Measurements from ENCODE around the gene KDM1B.

KDM1B gene

DNA sequence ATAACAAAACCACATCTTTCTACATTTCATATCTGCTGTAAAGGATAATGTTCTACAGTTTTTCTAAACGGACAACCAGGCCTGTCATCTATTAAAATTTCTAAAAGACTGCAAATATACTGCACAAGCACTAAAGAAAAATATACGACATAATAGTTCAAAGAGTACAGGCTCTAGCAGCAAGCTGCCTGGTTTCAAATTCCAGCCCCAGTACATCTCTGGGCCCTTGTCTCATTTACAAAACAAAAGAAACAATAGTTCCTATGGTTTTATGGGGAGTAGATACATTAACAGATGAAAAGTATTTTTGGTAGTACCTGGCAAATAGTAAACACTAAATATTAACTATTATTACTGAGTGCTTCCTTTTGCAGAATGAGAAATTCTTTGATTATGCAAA, 85.0 kb downstream of the KDM1B start:
- DNase-seq: no peak

DNA sequence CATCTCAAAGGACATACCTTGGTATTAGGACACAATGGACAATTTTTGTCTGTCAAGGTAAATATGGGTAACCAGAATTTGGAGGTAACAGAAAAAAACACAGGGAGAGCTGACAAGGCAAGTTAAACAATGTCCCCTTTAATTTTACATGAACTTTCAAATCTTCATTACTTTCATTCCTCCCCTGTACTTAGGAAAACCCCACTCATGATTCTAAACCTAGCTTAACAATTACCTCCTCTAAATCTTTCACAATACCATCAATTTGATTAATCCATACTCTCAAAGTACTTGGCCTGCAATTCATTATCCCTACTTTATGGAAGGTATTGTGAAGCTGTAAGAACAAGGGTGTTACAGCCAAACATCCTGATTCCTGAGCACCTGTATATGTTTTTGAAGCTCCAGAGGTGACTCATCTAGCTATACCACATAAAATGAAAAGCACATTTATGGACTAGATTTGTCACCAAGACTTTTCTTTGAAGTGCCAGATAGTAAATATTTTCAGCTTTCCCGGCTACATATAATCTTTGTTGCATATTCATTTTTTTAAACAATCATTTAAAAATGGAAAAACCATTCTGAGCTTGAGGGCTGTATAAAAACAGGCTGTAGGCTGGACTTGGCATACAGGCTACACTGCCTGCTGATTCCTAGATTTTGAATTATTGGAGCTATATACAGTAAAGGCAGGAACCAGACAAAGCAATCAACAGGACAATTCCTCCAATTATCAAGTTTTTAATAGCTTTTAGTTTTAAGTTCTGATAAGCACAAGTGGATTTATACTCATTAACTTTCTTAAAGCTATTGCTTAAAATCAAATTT, 86.2 kb downstream of the KDM1B start:
- DNase-seq: no peak

DNA sequence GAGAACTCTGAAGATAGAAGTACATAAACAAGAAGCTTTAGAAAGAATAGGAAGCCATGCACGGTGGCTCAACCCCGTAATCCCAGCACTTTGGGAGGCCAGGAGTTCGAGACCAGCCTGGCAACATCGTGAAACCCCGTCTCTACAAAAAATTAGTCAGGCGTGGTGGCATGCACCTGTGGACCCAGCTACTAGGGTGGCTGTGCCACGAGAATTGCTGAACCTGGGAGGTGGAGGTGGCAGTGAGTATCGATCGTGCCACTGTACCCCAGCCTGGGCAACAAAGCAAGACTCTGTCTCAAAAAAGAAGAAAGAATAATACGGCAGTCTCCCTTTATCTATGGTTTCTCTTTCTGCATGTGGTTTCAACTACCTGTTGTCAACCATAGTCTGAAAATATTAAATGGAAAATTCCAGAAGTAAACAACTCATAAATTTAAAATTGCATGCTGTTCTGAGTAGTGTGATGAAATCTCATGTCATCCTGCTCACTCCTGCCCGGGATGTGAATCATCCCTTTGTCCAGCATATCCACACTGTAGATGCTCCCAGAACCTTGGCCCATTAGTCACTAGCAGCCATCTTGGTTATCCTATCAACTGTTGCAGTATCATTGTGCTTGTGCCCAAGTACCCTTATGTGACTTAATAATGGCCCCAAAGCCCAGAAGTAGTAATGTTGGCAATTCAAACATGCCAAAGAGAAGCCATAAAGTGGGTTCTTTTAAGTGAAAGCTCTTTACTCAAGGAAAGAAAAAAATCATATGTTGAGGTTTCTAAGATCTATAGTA, 87.0 kb downstream of the KDM1B start:
- DNase-seq: no peak

DNA sequence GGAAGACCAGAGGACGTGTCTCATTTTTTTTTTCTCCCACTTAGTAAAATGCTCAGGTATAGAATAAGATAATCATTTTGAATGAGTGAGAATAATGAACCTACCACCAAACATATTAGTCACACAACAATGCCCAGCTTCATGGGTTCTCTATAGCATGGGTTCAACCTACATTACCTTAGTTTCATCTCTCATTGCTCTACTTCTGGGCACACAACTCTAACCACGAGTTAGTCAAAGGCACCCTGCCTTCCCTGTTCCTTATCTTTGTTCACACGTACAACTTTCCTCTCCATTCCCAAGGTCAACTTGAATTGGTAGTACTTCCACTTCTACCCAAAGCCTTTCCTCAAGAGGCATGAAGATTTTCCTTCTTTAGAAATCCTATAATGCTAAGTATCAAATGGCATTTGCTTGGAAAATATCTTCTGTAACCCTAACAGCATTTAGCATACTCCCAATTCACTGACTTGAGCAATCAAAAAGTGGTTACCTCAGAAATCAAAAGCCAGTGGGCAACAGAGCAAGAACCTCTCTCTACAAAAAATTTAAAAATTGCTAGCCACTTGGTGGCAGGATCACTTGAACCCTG, 88.2 kb downstream of the KDM1B start:
- DNase-seq: no peak

DNA sequence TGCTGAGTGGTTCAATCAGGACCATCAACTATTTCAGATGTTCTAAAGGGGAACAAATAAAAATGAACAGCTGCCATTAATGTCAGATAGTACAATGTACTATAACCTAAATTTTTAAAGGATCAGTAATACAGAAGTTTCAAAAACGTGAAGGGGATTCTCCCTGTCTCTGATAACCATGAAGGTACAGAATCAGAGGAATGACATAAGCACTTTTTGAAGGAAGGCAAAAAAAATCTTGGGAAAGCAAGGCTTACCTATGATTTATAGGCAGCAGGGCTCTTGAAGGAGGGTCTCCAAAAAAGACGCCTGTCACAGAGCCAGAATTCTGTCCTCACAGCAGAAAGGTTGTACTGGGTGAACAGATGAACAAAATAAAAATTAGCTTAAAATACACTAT, 89.0 kb downstream of the KDM1B start:
- no peak for DNase-seq

DNA sequence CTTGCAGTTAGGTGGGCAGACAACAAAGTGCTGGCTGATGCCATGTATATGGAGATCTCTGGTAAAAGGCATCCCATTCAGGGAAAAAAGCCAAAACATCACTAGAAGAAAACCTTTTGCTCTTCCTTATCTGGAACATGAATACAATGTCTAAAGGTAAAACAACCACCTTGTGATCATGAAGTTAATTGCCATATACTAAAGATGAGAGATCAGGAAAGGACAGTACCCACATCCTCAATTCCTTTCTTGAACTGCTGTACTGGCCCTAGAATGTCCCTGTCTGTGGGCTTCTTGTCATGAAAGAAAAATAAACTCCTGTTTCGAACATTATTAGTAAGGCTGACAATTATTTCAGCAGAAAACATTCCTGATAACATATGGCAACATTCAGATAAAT, 89.9 kb downstream of the KDM1B start:
- no peak for DNase-seq

DNA sequence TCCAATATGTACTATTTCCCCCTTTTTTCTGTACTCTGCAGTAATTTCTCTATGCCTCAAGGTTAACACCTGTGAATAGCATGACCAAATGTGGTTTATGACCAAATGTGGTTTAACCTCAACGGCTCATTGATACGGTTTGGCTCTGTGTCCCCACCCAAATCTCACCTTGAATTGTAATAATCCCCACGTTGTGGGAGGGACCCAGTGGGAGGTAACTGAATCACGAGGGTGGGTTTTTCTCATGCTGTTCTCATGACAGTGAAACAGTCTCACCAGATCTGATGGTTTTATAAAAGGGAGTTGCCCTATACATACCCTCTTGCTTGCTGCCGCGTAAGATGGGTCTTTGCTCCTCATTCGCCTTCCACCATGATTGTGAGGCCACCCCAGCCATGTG, 90.4 kb downstream of the KDM1B start:
- DNase-seq: no peak

DNA sequence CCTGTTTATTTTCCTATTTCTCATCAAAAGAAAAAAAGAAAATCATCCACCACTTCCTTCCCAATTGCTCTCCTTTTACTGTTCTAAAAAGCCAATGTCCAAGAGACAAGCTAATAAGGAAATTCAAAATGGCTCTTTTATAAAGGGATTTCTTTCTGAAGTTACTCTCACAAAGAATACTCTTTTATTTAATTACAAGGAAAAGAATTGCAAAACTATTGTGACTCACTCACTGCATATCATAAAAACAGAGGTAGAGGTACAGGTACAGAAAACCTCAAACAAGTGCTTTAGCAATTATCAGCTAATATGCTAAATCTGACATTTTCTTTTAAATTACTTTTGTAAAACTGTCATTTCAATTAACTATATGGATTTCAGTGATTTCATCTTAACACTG, 91.0 kb downstream of the KDM1B start:
- DNase-seq: no peak

DNA sequence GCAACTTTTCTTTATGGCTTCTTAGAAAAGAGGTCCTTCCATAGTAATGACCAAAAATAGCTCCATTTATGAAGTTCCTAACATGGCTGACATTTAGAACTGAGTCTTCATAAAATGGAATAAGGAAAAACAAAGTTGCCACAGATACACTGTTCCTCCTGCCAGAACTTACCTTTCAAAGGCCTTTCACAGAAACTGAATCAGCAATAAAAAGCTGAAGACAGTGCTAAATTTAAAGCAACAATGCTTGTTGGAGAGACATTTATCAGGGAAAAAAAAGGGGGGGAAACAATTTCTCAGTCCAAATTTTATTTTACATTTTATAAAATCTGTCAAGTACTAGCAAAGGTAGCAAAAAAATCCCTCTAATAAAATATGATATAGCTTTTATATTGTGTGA, 91.8 kb downstream of the KDM1B start:
- no peak for DNase-seq

DNA sequence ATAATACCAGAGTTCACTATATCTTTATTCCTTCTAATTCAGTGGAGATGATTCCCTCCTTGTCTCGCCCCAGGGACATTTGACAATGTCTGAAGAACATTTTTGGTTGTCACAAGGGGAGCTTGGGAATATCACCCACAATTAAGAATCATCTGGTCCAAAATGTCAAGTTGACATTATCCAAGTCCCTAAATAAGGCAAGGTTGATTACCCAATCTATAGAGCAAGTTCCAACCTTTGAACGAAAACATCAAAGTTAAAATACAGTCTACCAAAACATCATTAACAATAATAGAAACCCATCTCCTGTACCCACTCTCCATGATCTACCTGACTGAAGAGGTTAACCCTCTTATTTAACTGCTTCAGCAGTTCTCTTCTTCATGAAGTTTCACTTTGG, 93.5 kb downstream of the KDM1B start:
- DNase-seq: no peak

DNA sequence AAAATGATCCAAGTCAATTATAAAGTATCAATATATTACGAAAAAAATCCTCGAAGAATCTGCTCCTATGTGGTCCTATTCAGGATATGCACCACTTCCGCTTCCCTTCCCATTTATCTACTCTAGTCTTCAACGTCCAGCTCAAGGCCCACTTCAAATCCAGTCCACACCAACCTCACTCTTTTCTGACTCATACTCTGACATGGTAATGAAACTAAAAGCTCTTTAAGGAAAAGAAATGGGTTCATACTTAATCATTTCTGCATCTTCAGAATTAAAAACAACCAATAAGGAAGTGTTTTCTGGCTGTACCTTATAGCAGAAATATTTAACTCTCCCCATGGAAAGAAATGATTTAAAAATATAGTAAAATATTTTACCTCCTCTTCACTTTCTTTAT, 94.0 kb downstream of the KDM1B start:
- DNase-seq: no peak

GRCh38 chr6:18253635-18254034, 98.4 kb downstream of the KDM1B start:
- DNase-seq: no peak

- DNase-seq: no peak
Observed at GRCh38 chr6:18254793-18255192, 99.6 kb downstream of the KDM1B start.

GRCh38 chr6:18259675-18260447, 104.6 kb downstream of the KDM1B start:
- DNase-seq: no peak

GRCh38 chr6:18260448-18261106, 105.4 kb downstream of the KDM1B start:
- peak; percentile 76 for DNase-seq

GRCh38 chr6:18261877-18262276, 106.7 kb downstream of the KDM1B start:
- DNase-seq: no peak

DNA sequence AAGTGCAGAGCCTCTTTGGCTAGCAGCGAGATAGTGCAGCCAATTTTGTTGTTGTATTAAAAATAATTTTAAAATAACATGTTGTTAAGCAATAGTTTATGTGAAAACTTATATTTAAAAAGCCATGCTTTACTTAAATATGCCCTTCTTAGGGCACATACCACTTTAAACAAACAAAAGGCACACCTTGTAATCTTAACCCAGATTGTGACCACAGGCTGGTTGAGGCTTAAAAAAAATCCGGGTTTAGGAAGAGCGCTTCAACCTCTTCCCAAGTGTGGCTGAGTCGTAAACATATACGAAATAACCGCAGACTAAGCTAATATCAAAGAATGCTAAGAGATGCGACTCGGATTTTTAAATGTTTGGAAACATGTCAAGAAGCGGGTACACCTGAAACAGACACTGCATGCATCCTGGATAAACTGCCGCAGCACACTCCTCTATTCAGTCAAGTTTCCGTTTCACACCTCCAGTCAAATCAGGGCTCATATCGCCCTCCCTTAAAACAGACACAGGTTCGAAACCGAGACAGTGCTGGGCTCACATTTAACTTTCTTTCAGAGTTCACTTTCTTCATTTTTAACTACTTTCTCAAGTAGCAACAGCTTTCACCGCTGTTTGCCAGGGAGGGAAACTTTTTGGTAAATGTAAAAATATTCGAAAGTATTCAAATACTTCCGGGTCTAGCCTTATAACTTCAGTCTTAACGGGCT, 107.6 kb downstream of the KDM1B start:
- DNase-seq: no peak

- DNase-seq: peak; percentile 76
Observed at GRCh38 chr6:18263418-18264218, 108.4 kb downstream of the KDM1B start.

DNA sequence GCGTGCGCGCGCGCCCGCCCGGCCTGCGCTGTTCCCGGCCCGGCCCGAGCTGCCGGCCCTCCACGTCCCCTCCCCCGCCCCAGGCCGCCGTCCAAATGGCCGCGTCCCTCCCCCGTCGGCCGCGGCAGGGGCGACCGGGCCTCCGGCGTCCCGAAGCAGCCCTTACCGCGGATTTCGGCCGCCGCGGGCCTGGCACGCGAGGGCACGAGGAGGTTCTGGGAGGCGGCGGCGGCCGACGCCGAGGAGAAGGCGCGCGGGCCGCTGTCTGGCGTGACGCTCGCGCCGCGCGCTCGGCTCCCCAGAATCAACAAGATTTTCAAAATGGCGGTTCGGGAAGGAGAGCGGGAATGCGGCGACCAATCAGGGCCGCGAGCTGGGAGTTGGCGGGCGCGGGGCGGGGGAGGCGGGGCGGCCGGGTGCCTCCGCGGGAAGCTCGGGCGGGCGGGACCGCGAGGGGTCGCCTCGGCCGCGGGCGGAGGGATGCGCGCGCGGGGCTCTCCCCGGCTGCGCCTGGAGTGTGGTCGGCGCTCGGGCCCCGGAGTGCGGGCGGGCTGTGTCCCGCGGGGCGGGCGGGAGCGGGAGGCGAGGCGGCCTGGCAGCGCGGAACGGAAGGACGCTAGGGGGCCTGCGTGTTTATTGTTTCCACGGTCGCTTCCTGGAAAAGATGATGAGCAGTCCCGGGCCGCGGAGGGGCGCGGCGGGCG, 109.1 kb downstream of the KDM1B start, which contains the start of gene DEK:
Gene DEK (minus strand): TSS at position 312 of the 704 bp plus-strand sequence. CDS start 543 bp downstream, outside the sequence.
- DNase-seq: peak; percentile 93

- DNase-seq: no peak
Observed at GRCh38 chr6:18264923-18265377, 109.7 kb downstream of the KDM1B start.
